AG09319 (cell line): ENCODE data around the gene KCNB1.

ENCODE experiments used
- DNase-seq: peaks from one replicate; pipeline ENCODE4 v3.0.0-alpha.2; 2010; ENCODE audit warnings: low read depth; ENCODE audit errors: extremely low read depth
- CTCF ChIP-seq: IDR thresholded peaks from 2 replicates; pipeline ENCODE4 v1.5.1; 2011; ENCODE audit warnings: low read depth, mild to moderate bottlenecking, inconsistent platforms, low read length, moderate library complexity

KCNB1 gene

GRCh38 chr20:49377326-49377725 is 105.1 kb downstream of the KCNB1 start:
- no peak for DNase-seq
- TF ChIP-seq CTCF: no peak

- no peak for DNase-seq
- TF ChIP-seq CTCF: no peak
Observed at GRCh38 chr20:49375170-49375569, 107.3 kb downstream of the KCNB1 start.

DNA sequence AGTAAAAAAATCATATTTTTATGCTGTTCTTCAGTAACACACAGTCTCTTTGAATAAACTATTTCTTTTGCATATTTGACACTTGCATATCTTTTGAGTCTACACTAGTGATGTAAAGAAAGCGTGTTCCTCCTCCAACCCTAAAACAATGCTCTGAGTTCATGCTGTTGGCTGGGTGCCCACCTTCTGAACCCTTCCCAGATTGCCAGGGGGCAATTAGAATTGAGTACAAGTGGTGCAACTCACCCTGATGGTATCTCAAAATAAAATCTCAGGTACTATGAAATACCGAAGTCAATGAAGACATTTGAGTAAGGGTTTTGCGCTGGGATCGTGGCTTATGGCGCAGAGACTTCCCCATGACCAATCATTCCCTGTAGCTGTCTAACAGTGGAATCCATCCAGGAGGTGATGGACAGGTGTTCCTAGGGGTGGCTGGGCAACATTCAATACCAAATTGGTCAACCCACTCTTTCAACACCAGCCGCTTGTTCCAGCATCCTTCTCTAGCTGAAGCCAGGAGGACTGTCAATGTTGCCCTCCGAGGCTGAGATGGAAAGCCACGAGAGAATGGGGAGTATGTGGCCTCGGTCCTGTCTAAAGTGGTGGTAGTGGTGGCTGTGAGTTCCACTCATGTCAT is 110.3 kb downstream of the KCNB1 start:
- no peak for DNase-seq
- no peak for TF ChIP-seq CTCF

DNA sequence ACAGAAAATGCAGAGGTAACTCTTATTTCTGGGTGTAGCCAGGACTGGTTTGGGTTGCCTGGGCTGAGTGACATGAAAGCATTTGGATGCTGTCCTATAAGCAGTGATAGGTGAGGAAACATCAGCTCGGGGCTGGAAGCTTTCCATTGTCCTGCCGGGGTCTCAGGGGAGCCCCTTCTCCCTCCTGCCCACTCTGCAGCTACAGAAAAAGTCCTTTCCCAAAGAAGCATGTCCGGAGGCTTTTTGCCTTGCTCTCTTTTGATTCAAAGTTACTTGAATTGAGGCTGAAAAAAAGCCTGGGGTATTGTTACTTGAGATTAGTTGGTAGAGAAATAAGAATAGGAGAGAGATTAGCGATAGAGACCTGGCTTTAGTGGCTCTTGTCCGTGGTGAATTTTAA is 113.9 kb downstream of the KCNB1 start:
- no peak for TF ChIP-seq CTCF
- DNase-seq: no peak

- TF ChIP-seq CTCF: no peak
- DNase-seq: no peak
Observed at GRCh38 chr20:49367113-49367512, 115.4 kb downstream of the KCNB1 start.

- no peak for TF ChIP-seq CTCF
- no peak for DNase-seq
Observed at GRCh38 chr20:49366687-49367086, 115.8 kb downstream of the KCNB1 start.

DNA sequence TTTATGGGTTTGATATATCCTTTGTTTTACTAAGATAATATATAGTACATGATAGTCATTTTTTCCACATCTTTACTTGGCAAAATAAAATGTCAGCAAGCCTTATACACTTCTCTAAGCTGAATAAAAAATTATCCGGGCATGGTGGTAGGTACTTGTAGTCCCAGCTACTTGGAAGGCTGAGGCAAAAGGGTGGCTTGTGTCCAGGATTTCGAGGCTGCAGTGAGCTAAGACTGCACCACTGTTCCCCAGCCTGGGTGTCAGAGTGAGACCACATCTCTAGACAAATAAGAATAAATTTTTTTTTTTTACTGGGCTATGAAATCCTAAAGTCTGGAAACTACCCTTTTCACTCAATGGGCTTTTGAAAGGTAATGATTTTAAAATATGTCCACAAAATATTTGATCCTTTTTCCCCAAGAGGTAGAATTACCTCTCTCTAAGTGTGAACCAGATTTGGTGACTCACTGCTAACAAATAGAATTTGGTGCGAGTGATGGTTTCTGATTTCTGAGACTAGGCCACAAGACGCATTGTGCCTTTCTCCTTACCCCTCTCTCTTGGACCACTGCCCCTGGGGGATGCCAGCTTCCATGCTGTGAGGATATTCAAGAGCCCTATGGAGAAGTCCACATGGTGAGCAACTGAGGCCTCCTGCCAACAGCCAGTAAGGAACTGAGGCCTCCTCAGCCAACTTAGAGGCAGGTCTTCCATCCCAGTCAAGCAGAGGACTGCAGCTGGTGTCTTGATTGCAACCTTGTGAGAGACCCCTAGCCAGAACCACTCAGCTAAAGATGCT is 120.4 kb downstream of the KCNB1 start:
- no peak for DNase-seq
- no peak for TF ChIP-seq CTCF
